ENCODE results near the gene SETD1A.
A peak's percentile ranks its signal among the peaks of the same experiment; 100 is the strongest.

SETD1A gene

GRCh38 chr16:30957456-30958174, at the start of gene SETD1A:
Gene SETD1A, plus strand, starts transcription at chr16:30957754. Its CDS starts 978 bp downstream, at chr16:30958732.
- DNase-seq (ENCODE audit: low read depth), result peak; percentile 75

DNA sequence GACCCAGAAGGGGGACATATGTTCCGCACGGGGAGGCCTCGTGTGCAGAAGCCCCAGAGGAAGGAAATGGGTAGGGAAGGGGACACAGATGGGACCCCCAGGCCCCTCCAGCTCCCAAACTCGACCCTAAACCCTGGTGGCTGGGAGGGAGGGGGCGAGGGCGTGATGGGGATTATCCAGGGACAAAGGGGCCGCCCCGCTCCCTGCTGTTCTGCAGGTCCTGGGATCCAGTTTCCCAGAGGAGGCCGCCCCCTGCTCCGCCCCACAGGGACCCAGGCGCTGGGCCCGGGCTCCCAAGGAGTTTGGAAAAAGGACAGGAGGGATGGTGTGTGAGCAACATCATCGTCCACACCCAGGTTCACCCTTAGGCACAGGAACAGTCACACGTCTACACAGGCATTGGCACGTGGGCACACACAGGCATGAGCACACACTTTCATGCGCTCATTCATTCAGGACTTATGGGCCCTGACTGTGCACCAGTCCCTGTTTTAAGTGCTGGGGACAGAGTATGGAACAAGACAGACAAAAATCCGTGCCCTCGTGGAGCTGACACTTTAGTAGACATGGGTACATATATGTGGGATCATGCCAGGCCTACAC, 47.0 kb upstream of the SETD1A start:
- DNase-seq (ENCODE audit: low read depth), result no peak

GRCh38 chr16:30912794-30913412, 44.7 kb upstream of the SETD1A start:
- DNase-seq (ENCODE audit: low read depth), result no peak

- no peak for DNase-seq (ENCODE audit: low read depth)
These were observed 42.7 kb upstream of the SETD1A start for GRCh38 chr16:30914830-30915229.

DNA sequence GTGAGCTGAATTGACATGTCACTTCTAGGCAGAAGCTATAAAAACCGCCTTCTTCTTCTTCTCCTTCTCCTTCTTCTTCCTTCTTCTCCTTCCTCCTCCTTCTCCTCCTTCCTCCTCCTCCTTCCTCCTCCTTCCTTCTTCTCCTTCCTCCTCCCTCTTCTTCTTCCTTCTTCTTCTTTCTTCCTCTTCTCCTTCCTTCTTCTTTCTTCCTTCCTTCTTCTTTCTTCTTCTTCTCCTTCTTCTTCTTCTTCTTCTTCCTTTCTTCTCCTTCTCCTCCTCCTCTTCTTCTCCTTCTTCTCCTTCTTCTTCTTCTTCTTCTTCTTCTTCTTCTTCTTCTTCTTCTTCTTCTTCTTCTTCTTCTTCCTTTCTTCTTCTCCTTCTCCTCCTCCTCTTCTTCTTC, 38.9 kb upstream of the SETD1A start:
- DNase-seq (ENCODE audit: low read depth), result no peak

DNA sequence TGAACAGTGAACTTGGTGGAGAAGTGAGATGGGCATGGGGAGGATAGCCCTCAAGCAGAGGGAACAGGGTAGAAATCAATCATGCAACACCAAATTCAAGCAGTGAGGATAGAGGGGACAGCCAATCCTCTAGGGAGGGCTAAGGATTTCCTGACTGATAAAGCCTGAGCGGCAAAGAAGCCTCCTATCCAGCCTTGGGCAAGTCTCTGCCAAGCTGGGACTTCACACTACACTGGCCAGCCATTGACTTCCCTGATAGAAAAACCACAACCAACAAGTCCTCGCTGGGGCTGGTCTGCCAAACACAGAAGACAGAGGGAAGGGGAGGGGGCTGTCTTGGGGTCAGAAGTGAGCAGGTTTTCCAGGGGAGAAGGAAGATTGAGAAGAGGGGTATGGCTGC, 36.7 kb upstream of the SETD1A start:
- DNase-seq (ENCODE audit: low read depth), result no peak

- no peak for DNase-seq (ENCODE audit: low read depth)
These were observed 36.2 kb upstream of the SETD1A start for GRCh38 chr16:30921459-30921747.

DNA sequence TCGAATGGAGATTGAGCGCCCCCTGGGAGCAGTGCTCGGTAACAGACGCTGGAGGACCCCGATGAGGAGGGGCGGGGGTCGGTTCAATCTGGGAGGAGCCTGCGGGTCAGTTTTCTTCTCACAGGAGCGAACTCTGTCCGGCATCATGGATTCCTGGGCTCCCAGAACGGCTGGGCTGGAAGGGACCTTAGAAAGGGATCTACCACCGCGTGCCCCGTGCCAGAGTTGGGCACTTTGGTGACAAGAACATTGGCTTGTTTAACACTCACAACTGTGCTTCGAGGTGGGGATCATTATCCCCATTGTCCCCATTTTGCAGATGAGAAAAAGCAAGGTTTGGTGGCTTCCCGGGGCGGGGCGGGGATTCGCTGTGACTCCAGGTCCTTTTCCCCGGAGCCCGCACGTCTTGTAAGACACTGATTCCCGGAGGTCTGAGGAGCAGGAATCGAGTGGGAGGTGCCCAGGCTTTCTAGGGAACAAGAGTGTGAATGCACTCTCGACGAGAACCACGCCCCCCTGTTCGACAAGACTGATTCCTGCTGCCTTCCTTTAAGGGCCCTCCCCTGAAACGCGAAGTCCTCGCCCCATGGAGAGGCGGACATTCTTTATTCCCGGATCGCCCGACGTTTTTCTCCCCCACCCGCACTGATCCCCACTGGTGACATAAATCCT, 35.7 kb upstream of the SETD1A start:
- DNase-seq (ENCODE audit: low read depth), result peak; percentile 27

GRCh38 chr16:30922420-30922959, 35.1 kb upstream of the SETD1A start:
- DNase-seq (ENCODE audit: low read depth), result peak; percentile 97

- DNase-seq (ENCODE audit: low read depth), result peak; percentile 98
These were observed 34.5 kb upstream of the SETD1A start for GRCh38 chr16:30922960-30923535.

GRCh38 chr16:30923554-30924075, 33.9 kb upstream of the SETD1A start, which contains the start of gene FBXL19:
Gene FBXL19, plus strand, starts transcription at chr16:30923572. Its CDS starts 2,183 bp downstream, at chr16:30925755.
- no peak for DNase-seq (ENCODE audit: low read depth)

GRCh38 chr16:30924076-30924912, 33.3 kb upstream of the SETD1A start:
- DNase-seq (ENCODE audit: low read depth), result no peak

- DNase-seq (ENCODE audit: low read depth), result no peak
These were observed 32.5 kb upstream of the SETD1A start for GRCh38 chr16:30924913-30925631.

- no peak for DNase-seq (ENCODE audit: low read depth)
These were observed 31.9 kb upstream of the SETD1A start for GRCh38 chr16:30925632-30925987.

DNA sequence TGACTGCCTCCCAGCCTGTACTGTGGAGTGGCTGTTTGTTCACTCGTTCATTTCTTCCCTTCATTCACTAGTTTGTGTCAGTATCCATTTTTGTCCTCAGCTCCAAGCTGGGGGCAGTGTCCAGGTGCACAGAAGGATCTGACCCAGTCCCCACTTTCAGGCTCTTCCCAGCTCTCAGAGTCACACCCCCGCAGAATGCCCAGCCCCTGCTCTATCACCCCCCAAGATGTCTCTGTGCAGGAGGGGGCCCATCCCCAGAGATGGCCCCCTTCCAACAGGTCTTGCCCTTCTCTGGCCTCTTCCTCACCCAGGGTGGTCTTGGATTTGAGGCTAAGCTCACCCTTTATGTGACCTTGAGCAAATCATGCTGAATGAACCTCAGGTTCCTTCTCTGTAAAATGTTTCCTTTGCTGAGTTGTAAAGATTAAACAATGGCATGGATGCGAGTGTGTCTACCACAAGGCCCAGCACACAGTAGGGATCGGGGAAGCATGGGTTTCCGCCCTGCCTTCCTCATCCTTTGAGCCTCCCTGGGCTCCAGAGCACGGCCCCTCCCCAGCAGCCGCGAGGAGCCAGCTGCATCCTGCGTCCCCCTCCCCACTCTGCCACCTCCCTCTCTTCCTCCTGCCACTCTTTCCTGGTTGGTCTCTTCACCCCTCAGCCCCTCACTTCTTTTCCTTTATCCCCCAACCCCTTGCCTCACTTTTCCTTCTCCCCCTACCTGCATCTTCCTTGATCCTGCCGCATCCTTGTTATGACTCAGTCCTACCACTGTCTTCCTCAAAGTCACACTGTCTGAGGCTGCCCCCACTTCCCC, 31.4 kb upstream of the SETD1A start:
- DNase-seq (ENCODE audit: low read depth), result no peak

DNA sequence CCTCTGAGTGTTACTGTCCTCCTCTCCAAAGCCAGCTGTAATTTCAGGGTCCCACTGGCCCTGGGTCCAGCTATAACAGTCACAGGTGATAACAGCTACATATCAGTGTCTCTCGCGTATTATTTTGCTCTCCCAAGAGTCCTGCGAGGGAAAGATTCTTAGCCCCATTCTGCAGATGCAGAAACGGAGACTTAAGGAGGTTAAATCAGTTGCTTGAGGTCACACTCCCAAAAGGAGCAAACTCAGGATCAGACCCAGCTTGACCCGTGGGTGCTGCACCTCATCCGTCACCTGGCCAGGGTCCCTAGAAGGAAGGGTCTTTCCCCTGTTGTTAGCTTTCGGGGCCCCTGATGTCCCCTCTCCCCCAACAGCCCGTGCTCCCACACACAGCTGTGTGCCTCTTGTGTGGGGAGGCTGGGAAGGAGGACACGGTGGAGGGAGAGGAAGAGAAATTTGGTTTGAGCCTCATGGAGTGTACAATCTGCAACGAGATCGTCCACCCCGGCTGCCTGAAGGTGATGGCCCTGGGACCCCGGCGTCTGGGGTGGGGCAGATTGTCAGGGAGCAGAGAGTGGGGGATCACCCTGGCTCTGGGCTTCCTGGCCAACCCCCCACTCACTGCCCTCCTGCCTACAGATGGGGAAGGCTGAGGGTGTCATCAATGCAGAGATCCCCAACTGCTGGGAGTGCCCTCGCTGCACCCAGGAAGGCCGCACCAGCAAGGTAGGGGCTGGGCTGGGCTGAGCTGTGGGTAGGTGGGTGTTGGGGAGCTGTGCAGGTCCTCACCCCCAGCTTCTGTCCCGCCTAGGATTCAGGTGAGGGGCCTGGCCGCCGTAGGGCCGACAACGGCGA, 30.4 kb upstream of the SETD1A start:
- DNase-seq (ENCODE audit: low read depth), result no peak

DNA sequence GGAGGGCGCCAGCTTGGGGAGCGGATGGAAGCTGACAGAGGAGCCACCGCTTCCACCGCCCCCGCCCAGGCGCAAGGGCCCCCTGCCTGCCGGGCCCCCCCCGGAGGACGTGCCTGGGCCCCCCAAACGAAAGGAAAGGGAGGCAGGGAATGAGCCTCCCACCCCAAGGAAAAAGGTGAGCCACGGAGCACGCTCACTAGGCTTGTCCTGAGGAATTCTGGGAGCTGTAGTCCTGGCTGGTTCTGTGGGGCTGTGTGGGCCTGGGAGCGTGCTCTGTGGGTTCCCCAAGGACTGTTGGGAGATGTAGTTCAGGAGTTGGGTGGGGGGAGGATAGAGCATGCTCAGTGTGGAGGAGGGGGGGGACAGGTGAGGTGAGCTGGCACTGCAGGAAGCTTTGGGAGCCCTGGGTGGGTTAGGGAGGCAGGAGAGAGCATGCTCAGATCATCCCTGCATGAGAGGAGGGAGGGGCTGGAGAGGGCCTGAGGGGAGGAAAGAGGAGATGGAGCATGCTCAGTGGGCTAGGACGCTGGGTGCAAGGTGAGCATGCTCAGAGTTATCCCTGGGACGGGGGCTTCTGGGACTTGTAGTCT, 29.7 kb upstream of the SETD1A start:
- DNase-seq (ENCODE audit: low read depth), result no peak

- DNase-seq (ENCODE audit: low read depth), result no peak
These were observed 29.2 kb upstream of the SETD1A start for GRCh38 chr16:30928390-30928789.

Data from GM04503 (cell line).